Neutrophil (primary cell): Measurements from ENCODE around the gene CHST13.

Experiments used
- H3K27ac ChIP-seq: fragments of 200-600 bp; sonication (generic); 2 replicates; pipeline ENCODE4 v1.5.1; 2016; ENCODE audit warnings: mild to moderate bottlenecking, moderate library complexity
- H3K27me3 ChIP-seq: fragments of 200-600 bp; sonication (generic); 2 replicates; pipeline ENCODE4 v1.6.0; 2016; ENCODE audit warnings: mild to moderate bottlenecking
- H3K36me3 ChIP-seq: fragments of 200-600 bp; sonication (generic); 2 replicates; pipeline ENCODE4 v1.5.1; 2017
- H3K4me1 ChIP-seq, 2 experiments: fragments of 200-600 bp in 1 of 2; sonication (generic) in 1 of 2; 1 replicate in 1 of 2; 2 replicates in 1 of 2; pipeline versions ENCODE4 v1.5.1 to v1.6.1; 2013 to 2016; ENCODE audit warnings: low read depth in 1 of 2, low read length in 1 of 2, mild to moderate bottlenecking in 1 of 2, moderate library complexity in 1 of 2; ENCODE audit not compliant: control insufficient read depth in 1 of 2, insufficient read depth in 1 of 2
- H3K4me3 ChIP-seq, 2 experiments: fragments of 200-600 bp in 1 of 2; sonication (generic) in 1 of 2; 1 replicate in 1 of 2; 2 replicates in 1 of 2; pipeline ENCODE4 v1.5.1; 2013 to 2016; ENCODE audit warnings: low read depth in 1 of 2, low read length in 1 of 2, mild to moderate bottlenecking in 1 of 2, moderate library complexity in 1 of 2
- H3K9me3 ChIP-seq: fragments of 200-600 bp; sonication (generic); 2 replicates; pipeline ENCODE4 v1.5.1; 2016
- CTCF ChIP-seq: fragments of 200-600 bp; sonication (generic); IDR thresholded peaks from 2 replicates; pipeline ENCODE4 v1.5.1; 2016; ENCODE audit warnings: antibody characterized with exemption

Gene CHST13

GRCh38 chr3:126541628-126542339 lies 17.8 kb downstream of the CHST13 start:
- no peaks in the 10 kb centered on the region for H3K36me3 ChIP-seq
- H3K9me3 ChIP-seq: no peaks in the 10 kb centered on the region
- H3K4me3 ChIP-seq: no peak overlapping the region
- peaks cover 19% of the 10 kb centered on the region in 2 experiments for H3K4me1 ChIP-seq
- peak overlapping the region; percentile 89 for H3K27ac ChIP-seq
- TF ChIP-seq CTCF: no peak
- no peaks in the 10 kb centered on the region for H3K27me3 ChIP-seq

GRCh38 chr3:126542340-126543241 lies 18.6 kb downstream of the CHST13 start:
- TF ChIP-seq CTCF: no peak
- Histone ChIP-seq H3K4me3 (no peak overlapping the region), H3K9me3 (no peaks in the 10 kb centered on the region), H3K36me3 (no peaks in the 10 kb centered on the region), H3K4me1 (peaks cover 19% of the 10 kb centered on the region in 2 experiments), H3K27ac (no peak overlapping the region), H3K27me3 (no peaks in the 10 kb centered on the region)

GRCh38 chr3:126543457-126544061 lies 19.6 kb downstream of the CHST13 start:
- Histone ChIP-seq H3K4me3 (no peak overlapping the region), H3K27ac (no peak overlapping the region), H3K4me1 (peaks cover 19% of the 10 kb centered on the region in 2 experiments), H3K36me3 (no peaks in the 10 kb centered on the region), H3K9me3 (no peaks in the 10 kb centered on the region), H3K27me3 (no peaks in the 10 kb centered on the region)
- TF ChIP-seq CTCF: no peak

GRCh38 chr3:126544596-126545281 lies 20.8 kb downstream of the CHST13 start:
- no peak overlapping the region for H3K27ac ChIP-seq
- no peak for TF ChIP-seq CTCF

GRCh38 chr3:126545544-126545943 lies 21.6 kb downstream of the CHST13 start:
- Histone ChIP-seq H3K27ac (no peak overlapping the region), H3K4me1 (peaks cover 17 to 22% of the 10 kb centered on the region in 2 experiments), H3K4me3 (no peak overlapping the region), H3K27me3 (no peaks in the 10 kb centered on the region), H3K36me3 (no peaks in the 10 kb centered on the region), H3K9me3 (no peaks in the 10 kb centered on the region)
- TF ChIP-seq CTCF: no peak

More at GRCh38 chr3:126544596-126545281, 20.8 kb downstream of the CHST13 start:
- no peak overlapping the region for H3K4me3 ChIP-seq
- no peaks in the 10 kb centered on the region for H3K9me3 ChIP-seq
- no peaks in the 10 kb centered on the region for H3K36me3 ChIP-seq
- H3K27me3 ChIP-seq: no peaks in the 10 kb centered on the region
- peaks cover 25 to 27% of the 10 kb centered on the region in 2 experiments for H3K4me1 ChIP-seq
